HUES64 (cell line): Measurements from ENCODE around the gene CSPG4.
"Not testable (repeated sequence)": the region's sequence is repeated elsewhere in the genome, so short reads cannot be mapped to it uniquely, and the experiment has no call there.

Experiments used
- H3K27ac ChIP-seq: 2 replicates; pipeline ENCODE4 v1.7.0; 2013; ENCODE audit warnings: low read depth, low read length, inconsistent platforms
- H3K27me3 ChIP-seq: 2 replicates; pipeline ENCODE4 v1.6.1; 2013; ENCODE audit warnings: mild to moderate bottlenecking, low read length; ENCODE audit not compliant: insufficient read depth
- H3K36me3 ChIP-seq: 2 replicates; pipeline ENCODE4 v1.6.1; 2013; ENCODE audit warnings: mild to moderate bottlenecking, low read length; ENCODE audit not compliant: insufficient read depth
- H3K4me1 ChIP-seq: 2 replicates; pipeline ENCODE4 v1.6.1; 2013; ENCODE audit warnings: mild to moderate bottlenecking, low read length, moderate library complexity; ENCODE audit not compliant: insufficient read depth
- H3K4me3 ChIP-seq: 2 replicates; pipeline ENCODE4 v1.5.1; 2013; ENCODE audit warnings: mild to moderate bottlenecking, low read length, moderate library complexity
- H3K9ac ChIP-seq: 2 replicates; pipeline ENCODE4 v1.6.1; 2013; ENCODE audit warnings: mild to moderate bottlenecking, low read depth, low read length
- H3K9me3 ChIP-seq: 2 replicates; pipeline ENCODE4 v1.6.1; 2013; ENCODE audit warnings: low read depth, low read length; ENCODE audit not compliant: insufficient read depth
- WGBS: fragments of 150-250, 120-280 bp; methylation state at CpG from one replicate; pipeline ENCODE4 v1.1.7; 2013; ENCODE audit warnings: missing lambda C conversion rate; 5-methylcytosine and 5-hydroxymethylcytosine counted together

Gene CSPG4

GRCh38 chr15:75720787-75721479 is 8.3 kb upstream of the CSPG4 start:
- H3K9ac ChIP-seq, result no peak overlapping the region
- no peak overlapping the region for H3K27ac ChIP-seq
- H3K36me3 ChIP-seq, result no peaks in the 10 kb centered on the region
- no peaks in the 10 kb centered on the region; the same call in 1 of the 2 replicates for H3K4me1 ChIP-seq
- H3K27me3 ChIP-seq, result no peaks in the 10 kb centered on the region
- WGBS, result 56% methylated on average over 10 of the region's 10 CpGs
- no peak overlapping the region for H3K4me3 ChIP-seq
- H3K9me3 ChIP-seq, result no peaks in the 10 kb centered on the region

GRCh38 chr15:75720297-75720696 is 7.6 kb upstream of the CSPG4 start:
- Histone ChIP-seq H3K4me1 (no peaks in the 10 kb centered on the region; the same call in 1 of the 2 replicates), H3K27me3 (no peaks in the 10 kb centered on the region), H3K9me3 (no peaks in the 10 kb centered on the region), H3K4me3 (no peak overlapping the region), H3K9ac (no peak overlapping the region), H3K36me3 (no peaks in the 10 kb centered on the region), H3K27ac (no peak overlapping the region)
- WGBS, result 94% methylated on average over 7 of the region's 7 CpGs

DNA sequence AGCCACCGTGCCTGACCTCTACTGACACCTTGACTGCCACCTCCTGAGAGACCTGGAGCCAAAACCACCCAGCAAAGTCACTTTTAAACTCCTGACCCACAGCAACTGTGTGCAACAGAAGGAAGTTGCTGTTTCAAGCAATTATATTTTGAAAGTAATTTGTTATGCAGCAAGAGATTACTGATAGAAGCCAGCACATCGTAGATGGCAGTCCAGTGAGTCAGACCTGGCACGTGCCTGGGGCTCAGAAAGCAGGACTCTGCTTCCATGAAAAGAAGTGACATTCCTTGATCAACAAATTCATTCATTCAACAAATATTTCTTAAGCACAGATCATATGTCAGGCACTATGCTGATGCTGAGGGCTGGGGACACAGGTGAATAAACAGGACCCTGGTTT is 5.7 kb upstream of the CSPG4 start:
- H3K4me1 ChIP-seq, result peaks cover 2% of the 10 kb centered on the region; the same call in 1 of the 2 replicates
- H3K36me3 ChIP-seq, result no peaks in the 10 kb centered on the region
- H3K27ac ChIP-seq, result no peak overlapping the region
- no peaks in the 10 kb centered on the region for H3K9me3 ChIP-seq
- no peak overlapping the region for H3K9ac ChIP-seq
- no peak overlapping the region for H3K4me3 ChIP-seq
- WGBS, result 84% methylated on average over 3 of the region's 3 CpGs
- 0 out of 2 replicates have a peak, but pooled peaks cover 2% of the 10 kb centered on the region for H3K27me3 ChIP-seq

- 95% methylated on average over 5 of the region's 6 CpGs for WGBS
- peaks cover 11% of the 10 kb centered on the region for H3K27me3 ChIP-seq
- H3K27ac ChIP-seq, result not testable (repeated sequence)
Measured at GRCh38 chr15:75717001-75717400, 4.4 kb upstream of the CSPG4 start.

GRCh38 chr15:75716249-75716950 is 3.8 kb upstream of the CSPG4 start:
- H3K9ac ChIP-seq, H3K4me1 ChIP-seq, H3K4me3 ChIP-seq, H3K36me3 ChIP-seq, H3K27ac ChIP-seq, H3K9me3 ChIP-seq: not testable (repeated sequence)
- 98% methylated on average over 3 of the region's 10 CpGs for WGBS
- H3K27me3 ChIP-seq, result peaks cover 11% of the 10 kb centered on the region

More at GRCh38 chr15:75717001-75717400, 4.4 kb upstream of the CSPG4 start:
- H3K9ac ChIP-seq, H3K4me3 ChIP-seq, H3K9me3 ChIP-seq, H3K4me1 ChIP-seq, H3K36me3 ChIP-seq: not testable (repeated sequence)

DNA sequence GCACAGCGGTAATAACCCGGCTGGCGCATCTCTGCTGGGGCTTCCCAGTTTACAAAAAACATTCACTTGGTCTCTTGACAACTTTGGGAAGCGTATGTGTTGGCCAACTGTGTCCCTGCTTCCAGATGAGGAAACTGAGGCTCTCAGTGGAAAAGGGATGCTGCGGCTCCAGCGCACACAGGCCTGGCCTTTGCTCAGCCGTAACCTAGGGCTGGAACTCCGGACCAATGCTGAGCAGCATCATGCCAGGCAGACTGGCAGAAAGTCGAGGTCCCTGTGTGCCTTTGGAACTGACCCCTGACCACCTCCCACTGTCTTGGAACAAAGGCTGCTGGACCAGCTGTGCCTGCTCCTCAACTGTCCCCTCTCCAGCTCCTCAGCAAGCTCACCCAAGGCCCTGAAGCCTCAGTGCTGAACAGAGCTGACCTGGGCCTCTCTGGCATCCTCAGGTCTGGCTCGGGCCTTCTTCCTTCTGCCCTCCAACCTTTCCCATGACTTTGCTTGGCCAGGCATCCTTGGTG is 2.7 kb upstream of the CSPG4 start:
- WGBS, result 91% methylated on average over 10 of the region's 10 CpGs
- H3K4me1 ChIP-seq, H3K4me3 ChIP-seq, H3K36me3 ChIP-seq, H3K9me3 ChIP-seq, H3K9ac ChIP-seq, H3K27ac ChIP-seq: not testable (repeated sequence)
- H3K27me3 ChIP-seq, result peaks cover 11% of the 10 kb centered on the region

DNA sequence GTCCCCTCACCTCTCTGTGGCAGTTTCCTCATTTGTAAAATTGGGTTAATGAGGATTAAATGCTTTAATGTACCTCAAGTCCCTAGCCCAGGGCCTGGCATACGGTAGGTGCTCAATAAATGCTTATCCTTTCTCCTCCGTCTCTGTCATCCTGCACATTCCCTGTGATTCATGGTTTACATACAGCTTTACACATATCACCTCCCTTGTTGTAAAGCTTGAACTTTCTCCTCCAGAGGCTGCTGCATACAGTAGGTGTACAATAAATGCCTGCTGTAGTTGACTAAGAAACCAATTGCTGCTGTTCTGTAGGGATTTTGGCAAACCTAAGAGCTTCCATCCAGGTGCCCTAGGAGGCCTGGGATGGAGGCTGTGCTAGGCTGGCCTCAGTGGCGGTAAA is 1.5 kb upstream of the CSPG4 start:
- H3K36me3 ChIP-seq, result no peaks in the 10 kb centered on the region
- peaks cover 6% of the 10 kb centered on the region for H3K4me1 ChIP-seq
- no peak overlapping the region for H3K4me3 ChIP-seq
- no peak overlapping the region for H3K27ac ChIP-seq
- no peak overlapping the region for H3K9ac ChIP-seq
- peaks cover 11% of the 10 kb centered on the region for H3K27me3 ChIP-seq
- H3K9me3 ChIP-seq, result no peaks in the 10 kb centered on the region
- WGBS, result 98% methylated on average over 3 of the region's 3 CpGs

- Histone ChIP-seq H3K4me3 (peak overlapping the region; percentile 61; the same call in 1 of the 2 replicates), H3K9ac (no peak overlapping the region), H3K27ac (no peak overlapping the region), H3K36me3 (no peaks in the 10 kb centered on the region), H3K4me1 (peaks cover 6% of the 10 kb centered on the region), H3K9me3 (no peaks in the 10 kb centered on the region), H3K27me3 (peaks cover 11% of the 10 kb centered on the region)
- WGBS, result 62% methylated on average over 9 of the region's 9 CpGs
Measured at GRCh38 chr15:75713338-75713895, 769 bp upstream of the CSPG4 start.

DNA sequence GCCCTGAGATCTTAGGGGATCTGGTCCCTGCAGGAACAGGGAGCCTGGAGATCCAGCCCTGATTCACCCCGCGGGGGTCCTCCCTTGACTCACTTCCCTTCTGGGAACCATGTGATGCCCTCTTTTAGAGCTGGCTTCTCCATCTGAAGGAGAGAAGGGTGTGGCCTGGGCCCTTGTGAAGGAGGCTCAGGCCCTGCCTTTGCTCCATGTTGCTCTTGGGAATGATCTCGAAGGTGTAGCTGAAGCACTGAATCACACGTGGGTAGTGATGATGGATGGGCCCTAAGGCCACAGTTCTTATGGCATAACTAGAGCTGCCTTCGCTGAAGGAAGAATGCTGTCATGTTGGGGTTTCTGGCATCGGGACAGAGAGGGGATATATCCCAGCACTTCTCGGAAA is 1.2 kb downstream of the CSPG4 start:
- peaks cover 11% of the 10 kb centered on the region for H3K27me3 ChIP-seq
- H3K4me3 ChIP-seq, H3K4me1 ChIP-seq, H3K27ac ChIP-seq, H3K36me3 ChIP-seq, H3K9me3 ChIP-seq, H3K9ac ChIP-seq: not testable (repeated sequence)
- WGBS, result 75% methylated on average over 7 of the region's 7 CpGs

DNA sequence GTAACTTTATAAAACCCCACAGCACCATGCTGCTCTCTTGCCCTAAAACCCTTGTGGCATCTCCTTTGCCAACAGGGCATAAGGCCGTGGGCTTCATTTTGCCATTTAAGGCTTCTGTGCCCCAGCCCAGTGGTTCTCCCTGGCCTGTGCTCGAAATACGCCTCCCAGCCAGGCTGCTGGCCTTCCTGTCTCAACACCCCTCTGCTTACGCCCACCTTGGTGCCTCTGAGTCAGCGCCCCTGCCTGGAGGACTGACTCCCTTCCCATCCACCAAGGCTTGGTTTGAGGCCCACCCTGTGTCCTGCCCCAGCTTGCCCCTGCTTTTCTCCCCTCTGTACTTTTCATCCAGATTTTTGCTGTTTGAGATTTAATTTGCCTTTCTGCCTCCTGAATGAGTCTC is 1.8 kb downstream of the CSPG4 start:
- not testable (repeated sequence) for H3K9ac ChIP-seq, H3K36me3 ChIP-seq, H3K9me3 ChIP-seq, H3K27ac ChIP-seq, H3K4me3 ChIP-seq, H3K4me1 ChIP-seq
- WGBS, result 93% methylated on average over 3 of the region's 5 CpGs
- H3K27me3 ChIP-seq, result peaks cover 11% of the 10 kb centered on the region

GRCh38 chr15:75709458-75709857 is 3.2 kb downstream of the CSPG4 start:
- peaks cover 11% of the 10 kb centered on the region for H3K27me3 ChIP-seq
- not testable (repeated sequence) for H3K9me3 ChIP-seq, H3K9ac ChIP-seq, H3K4me3 ChIP-seq, H3K36me3 ChIP-seq, H3K4me1 ChIP-seq, H3K27ac ChIP-seq
- WGBS, result 90% methylated on average over 12 of the region's 15 CpGs
